ENCODE data around the gene GABRG1.
A peak's percentile ranks its signal among the peaks of the same experiment; 100 is the strongest.

The GABRG1 gene

GRCh38 chr4:46123913-46124755, at the start of gene GABRG1:
Gene GABRG1 (minus strand): TSS chr4:46124054. CDS start chr4:46123913, 141 bp downstream.
- Histone ChIP-seq H3K9ac (ENCODE audit: low read length) (no peak within 1 kb of the TSS), H3K9me3 (ENCODE audit: control insufficient read depth, low read length) (no peaks in the 10 kb centered on the region), H3K36me3 (ENCODE audit: control insufficient read depth, insufficient read depth, low read length, severe bottlenecking) (no peaks in the 10 kb centered on the region), H3K4me3 (ENCODE audit: low read length) (peak within 1 kb of the TSS; percentile 23), H3K27me3 (replicated peaks; ENCODE audit: control insufficient read depth, insufficient read depth, low read length) (peaks cover 4% of the 10 kb centered on the region), H3K4me1 (ENCODE audit: control insufficient read depth, insufficient read depth, low read length) (no peaks in the 10 kb centered on the region)
- no peak for DNase-seq (ENCODE audit: low read depth)

GRCh38 chr4:46146993-46147392, 23.1 kb upstream of the GABRG1 start:
- no peaks in the 10 kb centered on the region for H3K4me1 ChIP-seq (ENCODE audit: control insufficient read depth, insufficient read depth, low read length)
- H3K4me3 ChIP-seq (ENCODE audit: low read length): no peak overlapping the region
- H3K27me3 ChIP-seq (replicated peaks; ENCODE audit: control insufficient read depth, insufficient read depth, low read length): no peaks in the 10 kb centered on the region
- peaks cover 10% of the 10 kb centered on the region for H3K9me3 ChIP-seq (ENCODE audit: control insufficient read depth, low read length)
- no peak for DNase-seq (ENCODE audit: low read depth)
- H3K9ac ChIP-seq (ENCODE audit: low read length): no peak overlapping the region
- no peaks in the 10 kb centered on the region for H3K36me3 ChIP-seq (ENCODE audit: control insufficient read depth, insufficient read depth, low read length, severe bottlenecking)

DNA sequence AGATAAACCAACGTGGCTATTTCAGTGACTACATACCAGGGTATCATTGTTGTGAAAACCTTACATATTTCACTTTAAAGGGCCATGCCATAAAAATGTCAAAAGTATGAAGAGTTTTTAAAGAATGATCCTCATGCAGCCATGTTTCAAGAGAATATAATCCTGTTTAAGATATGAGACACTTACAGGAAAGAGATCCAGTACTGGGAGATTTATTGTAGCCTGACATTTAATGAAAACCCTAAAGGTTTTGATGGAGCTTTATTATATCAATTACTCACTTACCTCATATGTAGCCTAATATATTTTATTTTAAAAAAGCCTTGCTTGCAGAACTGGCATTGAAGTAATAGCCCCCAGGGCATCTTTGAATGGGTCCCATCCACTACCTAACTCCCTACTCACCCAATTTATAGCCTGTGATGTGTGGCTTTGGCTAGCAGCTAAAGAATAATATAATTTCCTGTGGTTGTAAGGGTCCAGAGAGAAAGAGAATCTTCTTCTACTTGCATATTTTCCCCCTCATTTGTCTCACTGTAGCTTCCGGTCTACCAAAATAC, 7.7 kb upstream of the GABRG1 start:
- Histone ChIP-seq H3K27me3 (replicated peaks; ENCODE audit: control insufficient read depth, insufficient read depth, low read length) (no peaks in the 10 kb centered on the region), H3K36me3 (ENCODE audit: control insufficient read depth, insufficient read depth, low read length, severe bottlenecking) (no peaks in the 10 kb centered on the region), H3K4me3 (ENCODE audit: low read length) (no peak overlapping the region), H3K9ac (ENCODE audit: low read length) (no peak overlapping the region), H3K9me3 (ENCODE audit: control insufficient read depth, low read length) (no peaks in the 10 kb centered on the region), H3K4me1 (ENCODE audit: control insufficient read depth, insufficient read depth, low read length) (no peaks in the 10 kb centered on the region)
- DNase-seq (ENCODE audit: low read depth): no peak

- no peak overlapping the region for H3K4me3 ChIP-seq (ENCODE audit: low read length)
- DNase-seq (ENCODE audit: low read depth): no peak
- no peaks in the 10 kb centered on the region for H3K9me3 ChIP-seq (ENCODE audit: control insufficient read depth, low read length)
Observed at GRCh38 chr4:46124773-46125413, 1.0 kb upstream of the GABRG1 start.

DNA sequence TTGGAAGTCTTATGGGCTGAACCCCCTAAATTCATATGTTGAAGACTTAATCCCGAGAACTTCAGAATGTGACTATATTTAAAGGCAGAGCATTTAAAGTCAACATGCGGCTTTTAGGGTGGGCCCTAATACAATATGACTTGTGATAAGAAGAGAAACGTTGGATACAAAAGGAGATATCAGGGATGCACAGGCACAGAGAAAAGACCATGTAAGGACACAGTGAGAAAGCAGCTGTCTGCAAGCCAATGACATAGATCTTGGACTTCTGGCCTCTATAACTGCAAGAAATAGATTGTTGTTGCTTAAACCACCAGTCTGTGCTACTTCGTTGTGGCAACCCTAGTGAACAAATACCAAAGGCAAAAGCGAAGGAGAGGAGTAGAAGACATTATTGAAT, 42.2 kb downstream of the GABRG1 start:
- H3K36me3 ChIP-seq (ENCODE audit: control insufficient read depth, insufficient read depth, low read length, severe bottlenecking): no peaks in the 10 kb centered on the region
- H3K9me3 ChIP-seq (ENCODE audit: control insufficient read depth, low read length): no peaks in the 10 kb centered on the region
- no peak for DNase-seq (ENCODE audit: low read depth)
- H3K9ac ChIP-seq (ENCODE audit: low read length): no peak overlapping the region
- no peaks in the 10 kb centered on the region for H3K27me3 ChIP-seq (replicated peaks; ENCODE audit: control insufficient read depth, insufficient read depth, low read length)
- no peaks in the 10 kb centered on the region for H3K4me1 ChIP-seq (ENCODE audit: control insufficient read depth, insufficient read depth, low read length)
- H3K4me3 ChIP-seq (ENCODE audit: low read length): no peak overlapping the region

More at GRCh38 chr4:46124773-46125413, 1.0 kb upstream of the GABRG1 start:
- no peak overlapping the region for H3K9ac ChIP-seq (ENCODE audit: low read length)
- H3K4me1 ChIP-seq (ENCODE audit: control insufficient read depth, insufficient read depth, low read length): no peaks in the 10 kb centered on the region
- peaks cover 4% of the 10 kb centered on the region for H3K27me3 ChIP-seq (replicated peaks; ENCODE audit: control insufficient read depth, insufficient read depth, low read length)
- H3K36me3 ChIP-seq (ENCODE audit: control insufficient read depth, insufficient read depth, low read length, severe bottlenecking): no peaks in the 10 kb centered on the region

DNA sequence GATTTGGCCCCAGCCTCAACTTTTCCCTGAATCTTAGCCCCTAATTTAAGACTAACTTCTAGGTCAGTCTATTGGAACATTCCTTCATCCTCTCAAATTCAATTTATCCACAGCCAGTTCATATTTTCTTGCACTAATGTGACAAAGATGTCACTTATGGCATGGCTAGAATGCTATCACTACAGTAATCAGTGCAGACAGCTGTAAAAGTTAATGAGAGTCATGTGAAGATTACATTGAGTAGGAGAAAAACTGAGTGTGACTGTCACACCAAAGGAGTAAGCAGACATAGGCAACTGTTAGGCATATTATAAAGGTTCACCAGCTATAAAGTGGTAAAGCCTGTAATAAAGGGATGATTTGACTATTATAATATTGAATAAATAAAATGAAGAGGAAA, 42.6 kb downstream of the GABRG1 start:
- Histone ChIP-seq H3K36me3 (ENCODE audit: control insufficient read depth, insufficient read depth, low read length, severe bottlenecking) (no peaks in the 10 kb centered on the region), H3K4me3 (ENCODE audit: low read length) (no peak overlapping the region), H3K4me1 (ENCODE audit: control insufficient read depth, insufficient read depth, low read length) (no peaks in the 10 kb centered on the region), H3K27me3 (replicated peaks; ENCODE audit: control insufficient read depth, insufficient read depth, low read length) (no peaks in the 10 kb centered on the region), H3K9ac (ENCODE audit: low read length) (no peak overlapping the region), H3K9me3 (ENCODE audit: control insufficient read depth, low read length) (no peaks in the 10 kb centered on the region)
- DNase-seq (ENCODE audit: low read depth): no peak

DNA sequence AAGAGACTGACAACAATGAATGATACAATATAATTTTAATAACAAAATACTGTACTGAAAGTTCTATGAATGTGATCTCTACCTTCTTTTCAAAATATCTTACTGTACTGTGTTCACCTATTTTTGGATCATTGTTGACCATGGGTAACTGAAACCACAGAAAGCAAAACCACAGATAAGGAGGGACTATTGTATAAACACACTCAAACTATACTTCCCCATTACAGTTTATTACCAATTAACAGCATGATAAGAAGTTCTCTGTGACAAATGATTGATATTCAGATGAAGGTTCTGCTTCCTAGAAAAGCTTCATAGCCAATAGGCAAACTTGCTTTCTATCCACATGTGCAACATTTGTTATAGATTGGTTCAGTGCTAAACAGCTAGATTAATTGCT, 50.1 kb downstream of the GABRG1 start:
- Histone ChIP-seq H3K9me3 (ENCODE audit: control insufficient read depth, low read length) (no peaks in the 10 kb centered on the region), H3K9ac (ENCODE audit: low read length) (no peak overlapping the region), H3K27me3 (replicated peaks; ENCODE audit: control insufficient read depth, insufficient read depth, low read length) (no peaks in the 10 kb centered on the region), H3K36me3 (ENCODE audit: control insufficient read depth, insufficient read depth, low read length, severe bottlenecking) (no peaks in the 10 kb centered on the region), H3K4me3 (ENCODE audit: low read length) (no peak overlapping the region), H3K4me1 (ENCODE audit: control insufficient read depth, insufficient read depth, low read length) (no peaks in the 10 kb centered on the region)
- DNase-seq (ENCODE audit: low read depth): no peak

GRCh38 chr4:46051392-46051791, 72.5 kb downstream of the GABRG1 start:
- Histone ChIP-seq H3K4me3 (ENCODE audit: low read length) (no peak overlapping the region), H3K4me1 (ENCODE audit: control insufficient read depth, insufficient read depth, low read length) (no peaks in the 10 kb centered on the region)
- DNase-seq (ENCODE audit: low read depth): no peak

GRCh38 chr4:46032056-46032455, 91.8 kb downstream of the GABRG1 start:
- no peak overlapping the region for H3K9ac ChIP-seq (ENCODE audit: low read length)
- no peak for DNase-seq (ENCODE audit: low read depth)
- no peaks in the 10 kb centered on the region for H3K27me3 ChIP-seq (replicated peaks; ENCODE audit: control insufficient read depth, insufficient read depth, low read length)
- no peak overlapping the region for H3K4me3 ChIP-seq (ENCODE audit: low read length)
- no peaks in the 10 kb centered on the region for H3K36me3 ChIP-seq (ENCODE audit: control insufficient read depth, insufficient read depth, low read length, severe bottlenecking)
- no peaks in the 10 kb centered on the region for H3K9me3 ChIP-seq (ENCODE audit: control insufficient read depth, low read length)
- no peaks in the 10 kb centered on the region for H3K4me1 ChIP-seq (ENCODE audit: control insufficient read depth, insufficient read depth, low read length)

More at GRCh38 chr4:46051392-46051791, 72.5 kb downstream of the GABRG1 start:
- H3K9me3 ChIP-seq (ENCODE audit: control insufficient read depth, low read length): no peaks in the 10 kb centered on the region
- no peaks in the 10 kb centered on the region for H3K27me3 ChIP-seq (replicated peaks; ENCODE audit: control insufficient read depth, insufficient read depth, low read length)
- no peaks in the 10 kb centered on the region for H3K36me3 ChIP-seq (ENCODE audit: control insufficient read depth, insufficient read depth, low read length, severe bottlenecking)
- H3K9ac ChIP-seq (ENCODE audit: low read length): no peak overlapping the region

DNA sequence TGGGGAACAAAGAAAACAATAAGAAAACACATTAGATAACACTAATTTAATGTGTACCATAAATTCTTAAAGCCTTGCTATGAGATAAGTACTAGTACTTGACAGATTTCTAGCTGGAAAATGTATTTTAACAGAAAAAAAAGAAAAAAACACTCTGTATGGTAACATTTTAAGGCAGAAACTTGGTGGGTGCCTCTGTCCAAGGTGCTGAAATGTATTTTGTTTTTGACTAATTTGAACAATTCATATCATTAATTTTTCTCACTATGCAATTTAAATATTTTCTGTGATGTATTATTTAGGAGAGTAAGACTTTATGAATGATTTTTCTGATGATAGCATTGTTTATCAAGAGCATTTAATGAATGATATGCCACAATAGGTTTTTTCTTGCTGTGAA, 107.5 kb downstream of the GABRG1 start:
- no peaks in the 10 kb centered on the region for H3K27me3 ChIP-seq (replicated peaks; ENCODE audit: control insufficient read depth, insufficient read depth, low read length)
- H3K9me3 ChIP-seq (ENCODE audit: control insufficient read depth, low read length): no peaks in the 10 kb centered on the region
- H3K36me3 ChIP-seq (ENCODE audit: control insufficient read depth, insufficient read depth, low read length, severe bottlenecking): no peaks in the 10 kb centered on the region
- no peak overlapping the region for H3K4me3 ChIP-seq (ENCODE audit: low read length)
- H3K9ac ChIP-seq (ENCODE audit: low read length): no peak overlapping the region
- DNase-seq (ENCODE audit: low read depth): peak; percentile 23
- H3K4me1 ChIP-seq (ENCODE audit: control insufficient read depth, insufficient read depth, low read length): no peaks in the 10 kb centered on the region

GRCh38 chr4:45992728-45993127, 131.1 kb downstream of the GABRG1 start:
- H3K9ac ChIP-seq (ENCODE audit: low read length): no peak overlapping the region
- H3K36me3 ChIP-seq (ENCODE audit: control insufficient read depth, insufficient read depth, low read length, severe bottlenecking): no peaks in the 10 kb centered on the region
- no peaks in the 10 kb centered on the region for H3K4me1 ChIP-seq (ENCODE audit: control insufficient read depth, insufficient read depth, low read length)
- H3K27me3 ChIP-seq (replicated peaks; ENCODE audit: control insufficient read depth, insufficient read depth, low read length): no peaks in the 10 kb centered on the region
- DNase-seq (ENCODE audit: low read depth): no peak
- H3K4me3 ChIP-seq (ENCODE audit: low read length): no peak overlapping the region
- H3K9me3 ChIP-seq (ENCODE audit: control insufficient read depth, low read length): peaks cover 4% of the 10 kb centered on the region

Measured in adipocyte (in vitro differentiated cells).